SK-N-MC (cell line): Measurements from ENCODE around the gene AHCY.

Source experiments
- EZH2 ChIP-seq: fragments of 200-600 bp; sonication (generic); IDR thresholded peaks from one replicate; pipeline ENCODE4 v1.6.1; 2017; ENCODE audit warnings: antibody characterized with exemption
- FOXP2 ChIP-seq: optimal IDR thresholded peaks from 2 replicates; pipeline ENCODE3; 2011; ENCODE audit warnings: mild to moderate bottlenecking, moderate library complexity; ENCODE audit not compliant: insufficient read depth; ENCODE audit errors: extremely low read length, control extremely low read depth
- POLR2AphosphoS5 ChIP-seq: IDR thresholded peaks from 2 replicates; pipeline ENCODE4 v1.6.1; 2012; ENCODE audit warnings: mild to moderate bottlenecking, low read depth, low read length, borderline replicate concordance

DNA sequence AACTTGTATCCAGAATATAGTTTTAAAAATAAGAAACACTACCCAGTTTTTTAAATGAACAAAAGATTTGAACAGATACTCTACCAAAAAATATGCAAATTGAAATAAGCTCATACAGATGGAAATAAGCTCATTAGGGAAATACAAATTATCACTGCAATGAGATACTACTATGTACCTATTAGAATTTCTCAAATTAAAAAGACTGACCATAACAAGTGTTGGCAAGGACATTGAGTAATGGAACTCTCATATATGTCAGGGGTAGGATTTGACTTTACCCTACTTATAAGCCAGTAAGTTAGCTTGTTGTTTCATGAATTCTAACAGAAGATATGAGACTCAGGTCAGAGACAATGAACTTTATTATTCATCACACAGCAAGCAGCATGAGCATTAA is 71.5 kb downstream of the AHCY start:
- no peak for TF ChIP-seq EZH2
- no peak for TF ChIP-seq POLR2AphosphoS5
- no peak for TF ChIP-seq FOXP2
